Measurements from ENCODE around the gene NAV3. TPM values are rescaled to one million over a fixed set of nuclear protein-coding genes. Genes with fewer than 3 reads are reported as not detected.

The NAV3 gene
- total and polyA plus RNA-seq, 12 donors, result 5.0 to 53.4 (median 25.9) TPM

DNA sequence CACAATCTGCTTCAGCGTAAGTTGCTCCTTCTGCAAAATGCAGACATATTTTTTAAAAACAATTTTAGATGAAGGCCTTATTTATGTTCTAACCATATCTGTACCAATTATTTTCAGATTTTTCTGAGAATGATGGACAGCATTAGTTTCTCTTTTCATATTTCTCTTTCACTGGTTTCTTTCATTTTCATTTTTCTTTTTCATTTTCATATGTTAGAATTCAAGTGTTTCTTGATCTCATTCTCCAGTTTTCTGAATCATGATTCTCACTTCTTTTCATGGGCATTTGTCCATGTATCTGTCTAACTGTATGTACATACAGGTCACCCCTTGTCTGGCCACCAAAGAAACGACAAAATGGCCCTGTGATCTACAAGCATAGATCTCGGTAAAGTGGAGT is 346.6 kb downstream of the NAV3 start:
- no peaks in the 10 kb centered on the region for H3K4me1 ChIP-seq (replicated peaks in 1 of 2)
- TF ChIP-seq POLR2A (IDR thresholded peaks at IDR 0.05) (no peak), CTCF (IDR thresholded peaks at IDR 0.05) (no peak)
- peaks cover 0 to 10% of the 10 kb centered on the region in 2 donors for H3K36me3 ChIP-seq (replicated peaks in 1 of 2)
- 95 to 99% (median 96%) methylated on average over 3 of the region's 3 CpGs for WGBS, 4 donors
- H3K4me3 ChIP-seq, result no peak overlapping the region
- intact Hi-C loops (cut with DNase I), result no loop called here
- no peaks in the 10 kb centered on the region for H3K27me3 ChIP-seq
- no peak for DNase-seq
- no peaks in the 10 kb centered on the region for H3K9me3 ChIP-seq (replicated peaks in 1 of 3)
- H3K27ac ChIP-seq, result no peak overlapping the region

DNA sequence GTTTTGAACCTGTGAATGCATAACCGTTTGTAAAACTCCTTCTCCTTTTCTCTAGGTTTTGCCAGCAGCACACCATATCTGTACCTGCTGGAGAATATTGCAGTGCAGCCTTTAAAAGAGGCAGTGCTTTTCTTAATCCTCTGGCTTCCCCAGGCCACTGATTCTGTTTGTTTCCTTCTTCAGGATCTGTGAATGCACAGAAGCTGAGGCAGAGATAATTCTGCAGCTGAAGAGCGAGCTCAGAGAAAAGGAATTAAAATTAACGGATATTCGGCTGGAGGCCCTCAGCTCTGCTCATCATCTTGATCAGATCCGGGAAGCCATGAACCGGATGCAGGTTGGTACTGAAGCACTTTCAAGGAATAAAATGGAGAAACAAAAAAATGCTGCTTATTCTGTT is 348.7 kb downstream of the NAV3 start:
- H3K27me3 ChIP-seq, result no peaks in the 10 kb centered on the region
- H3K9me3 ChIP-seq (replicated peaks in 1 of 3), result no peaks in the 10 kb centered on the region
- peaks cover 0 to 10% of the 10 kb centered on the region in 2 donors for H3K36me3 ChIP-seq (replicated peaks in 1 of 2)
- no peak for DNase-seq
- no peaks in the 10 kb centered on the region for H3K4me1 ChIP-seq (replicated peaks in 1 of 2)
- H3K27ac ChIP-seq, result no peak overlapping the region
- WGBS, 4 donors, result 78 to 84% (median 82%) methylated on average over 6 of the region's 6 CpGs
- intact Hi-C loops (cut with DNase I), result no loop called here
- no peak for TF ChIP-seq CTCF (IDR thresholded peaks at IDR 0.05)
- TF ChIP-seq POLR2A (IDR thresholded peaks at IDR 0.05), result no peak
- H3K4me3 ChIP-seq, result no peak overlapping the region

DNA sequence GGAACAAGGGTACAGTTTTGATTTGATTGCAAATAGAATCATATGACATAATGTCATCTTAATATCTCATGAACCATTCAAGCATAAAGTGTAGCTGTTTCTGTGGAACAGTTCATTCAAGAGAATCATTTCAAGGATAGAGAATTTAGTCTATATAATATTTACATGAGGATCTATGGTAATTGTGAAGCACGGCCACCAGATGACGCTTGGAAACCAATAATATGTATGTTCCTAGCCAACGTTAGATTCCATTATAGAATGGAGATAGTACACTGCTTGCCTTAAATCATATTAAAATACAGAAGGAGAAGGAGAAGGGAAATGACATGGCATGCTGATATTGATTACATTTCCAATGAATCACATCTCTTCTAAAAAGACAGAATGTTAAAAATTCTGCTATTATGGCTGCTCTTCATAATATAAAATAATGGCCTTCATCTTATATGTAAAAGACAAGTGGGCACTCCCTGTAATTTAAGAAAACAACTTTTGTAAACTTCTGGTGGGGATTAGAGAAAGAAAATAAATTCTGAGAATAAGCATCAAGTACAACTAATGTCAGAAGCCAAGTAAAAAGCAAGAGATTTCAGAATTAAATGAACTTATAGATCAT is 351.0 kb downstream of the NAV3 start:
- intact Hi-C loops (cut with DNase I), result no loop called here

DNA sequence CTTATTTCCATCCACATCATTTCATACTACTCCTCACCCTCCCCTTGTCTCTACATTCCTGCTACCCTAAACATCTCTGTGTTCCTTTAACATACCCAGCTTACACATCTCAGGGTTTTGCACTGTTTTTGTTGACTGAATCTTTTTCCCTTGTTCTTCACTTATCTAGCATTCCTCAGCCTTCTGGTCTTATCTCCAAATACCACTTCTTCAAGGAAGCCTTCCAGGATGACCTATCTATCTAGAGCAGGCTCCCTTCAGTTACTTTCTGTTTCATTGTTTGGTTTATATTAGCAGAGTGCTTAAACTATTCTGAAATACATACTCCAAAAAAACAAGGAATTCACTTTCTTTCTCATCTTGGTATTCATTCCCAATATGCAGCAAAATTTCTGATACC is 353.1 kb downstream of the NAV3 start:
- TF ChIP-seq CTCF (IDR thresholded peaks at IDR 0.05) (no peak), POLR2A (IDR thresholded peaks at IDR 0.05) (no peak)
- no peaks in the 10 kb centered on the region for H3K27me3 ChIP-seq

More for the DNA sequence above, 351.0 kb downstream of the NAV3 start:
- Histone ChIP-seq H3K27ac (no peak overlapping the region), H3K27me3 (no peaks in the 10 kb centered on the region), H3K4me1 (replicated peaks in 1 of 2) (no peaks in the 10 kb centered on the region), H3K4me3 (no peak overlapping the region), H3K9me3 (replicated peaks in 1 of 3) (no peaks in the 10 kb centered on the region), H3K36me3 (replicated peaks in 1 of 2) (peaks cover 0 to 10% of the 10 kb centered on the region in 2 donors)
- DNase-seq, result no peak
- 61 to 72% (median 67%) methylated on average over 3 of the region's 3 CpGs for WGBS, 4 donors
- no peak for TF ChIP-seq POLR2A (IDR thresholded peaks at IDR 0.05)
- TF ChIP-seq CTCF (IDR thresholded peaks at IDR 0.05), result no peak

More for the DNA sequence above, 353.1 kb downstream of the NAV3 start:
- Histone ChIP-seq H3K36me3 (replicated peaks in 1 of 2) (peaks cover 0 to 6% of the 10 kb centered on the region in 2 donors), H3K4me3 (no peak overlapping the region), H3K27ac (no peak overlapping the region), H3K4me1 (replicated peaks in 1 of 2) (no peaks in the 10 kb centered on the region), H3K9me3 (replicated peaks in 1 of 3) (no peaks in the 10 kb centered on the region)
- no peak for DNase-seq
- intact Hi-C loops (cut with DNase I), result no loop called here
